ENCODE data around the gene NFIA.
A peak's percentile ranks its signal among the peaks of the same experiment; 100 is the strongest.

The NFIA gene
- 0.29 to 27.9 (median 4.3) reads per million in 18 experiments for total RNA-seq

DNA sequence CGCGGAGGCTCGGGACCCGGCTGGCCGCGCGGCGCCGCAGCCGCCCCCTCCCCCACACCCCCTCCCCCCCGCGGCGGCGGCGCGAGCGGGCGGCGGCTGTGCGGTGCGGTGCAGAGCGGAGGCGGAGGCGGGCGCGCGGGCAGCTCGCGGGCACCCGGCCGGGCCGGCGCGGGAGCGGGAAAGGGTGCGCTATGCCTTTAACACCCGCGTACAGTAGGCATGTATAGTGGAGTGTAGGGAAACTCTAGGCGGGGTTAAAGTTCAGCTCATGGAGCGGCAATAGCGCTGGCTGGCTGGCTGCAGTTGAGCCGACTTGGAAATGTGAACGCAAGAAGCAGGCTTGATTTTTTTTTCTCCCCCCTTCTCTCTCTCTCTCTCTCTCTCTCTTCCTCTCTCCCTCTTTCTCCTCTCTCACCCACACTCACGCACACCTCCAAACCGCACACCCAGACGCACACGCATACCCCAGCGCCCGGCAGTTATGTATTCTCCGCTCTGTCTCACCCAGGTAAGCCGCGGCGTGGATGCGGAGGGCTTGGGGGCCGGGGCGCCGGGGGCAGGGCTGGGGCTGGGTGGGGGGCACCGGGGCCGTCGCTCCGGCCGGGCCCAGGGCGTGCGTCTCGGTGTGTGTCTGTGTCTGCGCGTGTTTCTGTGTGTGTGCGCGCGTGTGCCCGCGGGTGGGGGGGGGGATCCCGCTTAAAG, at the start of gene NFIA:
NFIA (plus strand) TSS at position 251 of the 702 bp plus-strand sequence.
- peak; percentile 51 to 53 for DNase-seq

DNA sequence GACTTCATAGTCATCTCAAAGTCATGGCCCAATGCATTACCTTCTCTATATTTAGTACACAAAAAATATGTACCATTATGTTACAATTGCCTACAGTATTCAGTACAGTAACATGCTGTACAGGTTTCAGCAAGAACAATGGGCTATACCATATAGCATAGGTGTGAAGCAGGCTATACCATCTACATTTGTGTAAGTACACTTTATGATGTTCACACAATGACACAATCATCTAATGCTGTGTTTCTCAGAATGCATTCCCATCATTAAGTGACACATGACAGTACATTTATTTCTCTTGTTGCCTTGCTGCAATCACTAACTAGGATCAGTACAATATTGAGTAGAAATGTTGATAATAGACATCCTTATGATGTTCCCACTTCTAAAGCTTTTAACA, 46.5 kb upstream of the NFIA start:
- DNase-seq, result no peak

DNA sequence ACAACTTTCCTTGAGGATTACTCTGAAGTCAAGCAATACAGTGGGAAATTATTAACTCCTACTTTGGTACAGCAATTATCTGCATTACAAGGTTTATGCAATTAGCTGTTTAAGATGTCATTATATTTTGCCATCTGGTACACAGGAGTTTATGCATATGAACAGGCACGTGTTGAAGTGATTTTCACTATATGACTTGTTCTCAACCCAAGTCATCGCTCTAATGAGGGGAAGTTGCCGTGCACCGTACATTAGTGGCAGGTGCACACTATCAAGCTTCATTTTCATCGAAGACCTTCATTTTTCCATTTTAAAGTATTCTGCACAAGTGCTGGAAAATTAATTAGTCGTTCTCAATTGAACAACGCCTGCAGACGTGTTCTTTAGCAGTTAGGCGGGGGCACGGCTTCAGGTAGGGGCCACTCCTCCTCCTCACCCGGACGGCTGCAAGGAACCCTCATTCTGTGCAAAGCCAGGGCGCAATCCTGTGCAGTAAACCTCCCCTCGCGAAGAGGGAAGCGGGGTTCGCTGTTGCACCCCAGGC, 39.8 kb upstream of the NFIA start:
- no peak for DNase-seq

DNA sequence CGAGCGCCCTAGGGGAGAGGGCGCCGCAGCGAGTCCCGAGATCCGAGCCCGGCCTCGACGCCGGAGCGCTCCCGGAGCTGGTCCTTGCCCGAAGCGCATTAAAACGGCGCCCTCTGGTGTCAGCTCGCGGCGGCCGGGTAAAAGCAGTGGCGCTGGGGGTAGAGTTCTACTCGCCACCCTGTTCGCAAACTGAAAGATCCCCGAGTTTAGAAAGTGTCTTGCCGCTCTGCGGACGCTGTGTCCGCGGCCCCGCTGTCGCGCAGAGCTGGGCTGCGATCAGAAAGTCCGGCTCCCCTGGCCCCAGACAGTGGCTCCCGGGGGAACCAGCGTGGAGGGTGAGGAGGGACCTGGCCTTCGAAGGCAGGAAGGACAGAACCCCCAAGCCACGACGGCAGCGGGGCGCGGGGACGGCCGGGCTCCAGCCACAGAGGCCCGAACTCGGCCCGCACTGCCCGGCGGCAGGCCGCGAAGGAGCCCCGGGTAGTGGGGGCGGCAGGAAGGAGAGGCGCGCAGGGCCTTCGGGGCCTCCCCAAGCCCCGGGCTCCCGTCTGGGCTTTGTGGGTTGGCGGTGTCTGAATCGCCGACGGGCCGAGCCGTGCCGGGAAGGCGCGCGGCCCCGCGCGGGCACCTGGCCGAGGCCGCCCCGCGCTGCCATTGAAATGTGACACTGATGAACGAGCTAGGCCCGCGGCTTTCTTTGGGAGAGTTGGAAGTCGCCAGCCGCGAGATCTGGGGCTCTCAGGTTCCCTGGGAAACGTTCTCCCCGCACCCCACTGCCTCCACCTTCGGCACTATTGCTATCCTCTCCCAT, 39.1 kb upstream of the NFIA start:
- peak; percentile 80 to 83 for DNase-seq

DNA sequence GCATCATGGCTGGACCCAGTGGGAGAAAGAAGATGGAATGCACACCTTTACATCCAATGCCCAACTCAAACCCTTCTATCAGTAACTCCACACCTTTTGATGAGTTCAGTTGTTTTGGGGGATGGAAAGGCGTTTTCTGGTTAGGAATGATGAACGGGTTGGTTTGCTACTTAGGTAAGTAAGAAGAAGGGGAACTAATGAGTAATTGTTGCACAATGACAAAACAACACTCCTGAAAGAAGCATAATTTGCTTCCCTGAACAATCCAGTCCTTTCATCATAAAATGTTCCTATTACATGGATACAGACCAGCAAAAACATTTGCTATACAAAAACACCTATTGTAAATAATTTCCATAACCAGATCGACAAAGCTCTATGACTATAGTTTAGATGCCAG, 35.9 kb upstream of the NFIA start:
- no peak for DNase-seq

DNA sequence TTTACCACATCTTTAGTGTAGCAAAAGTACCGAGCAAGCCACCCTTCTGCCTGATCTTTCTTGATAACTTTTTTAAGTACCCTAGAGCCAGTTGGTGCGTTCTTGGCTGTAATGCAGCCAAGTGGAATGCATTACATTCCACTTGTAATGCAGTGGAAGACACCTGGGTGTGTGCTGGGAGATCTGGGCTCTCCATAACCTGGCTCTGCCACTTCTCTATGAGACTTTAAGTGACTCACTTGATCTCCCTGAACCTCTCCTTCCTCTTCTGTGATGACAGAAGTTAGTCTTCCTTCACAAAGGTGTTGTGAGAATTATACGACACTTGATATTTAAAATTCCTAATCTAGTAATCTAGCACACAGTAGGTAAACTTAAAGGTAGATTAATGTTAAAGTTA, 35.3 kb upstream of the NFIA start:
- no peak for DNase-seq

DNA sequence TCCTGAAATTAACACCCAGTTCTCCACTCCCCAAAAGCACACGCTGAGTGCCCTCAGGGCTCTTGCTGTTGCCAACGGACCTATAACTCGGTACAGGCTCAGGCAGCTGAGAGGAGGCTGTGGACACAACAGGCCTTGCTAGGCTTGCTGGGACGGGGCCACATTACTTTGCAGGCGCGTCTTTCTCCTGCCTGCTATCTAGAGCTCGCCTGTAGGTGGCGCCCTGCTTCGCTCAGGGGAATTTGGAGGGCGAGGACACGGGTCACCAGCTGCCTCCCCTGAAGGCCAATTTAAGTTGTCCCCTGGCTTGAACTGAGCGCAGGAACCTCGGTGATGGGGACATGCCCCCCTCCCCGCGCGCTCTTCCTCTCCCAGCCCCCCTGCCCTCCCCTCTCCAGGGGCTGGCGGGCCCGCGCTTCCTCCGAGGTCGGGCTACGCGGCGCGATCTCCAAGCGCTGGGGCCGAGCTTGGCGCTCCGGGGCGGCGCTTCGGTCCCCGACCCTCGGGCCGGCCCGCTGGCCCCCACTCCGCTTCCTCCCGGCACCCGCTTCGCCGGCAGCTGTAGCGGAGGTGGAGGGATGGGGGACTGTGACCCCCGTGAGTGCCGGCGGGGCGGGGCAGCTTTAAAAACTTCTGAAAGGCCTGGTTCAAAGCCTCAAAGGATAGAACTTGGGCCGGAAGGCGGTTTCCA, 32.4 kb upstream of the NFIA start:
- DNase-seq, result peak; percentile 90 to 91

DNA sequence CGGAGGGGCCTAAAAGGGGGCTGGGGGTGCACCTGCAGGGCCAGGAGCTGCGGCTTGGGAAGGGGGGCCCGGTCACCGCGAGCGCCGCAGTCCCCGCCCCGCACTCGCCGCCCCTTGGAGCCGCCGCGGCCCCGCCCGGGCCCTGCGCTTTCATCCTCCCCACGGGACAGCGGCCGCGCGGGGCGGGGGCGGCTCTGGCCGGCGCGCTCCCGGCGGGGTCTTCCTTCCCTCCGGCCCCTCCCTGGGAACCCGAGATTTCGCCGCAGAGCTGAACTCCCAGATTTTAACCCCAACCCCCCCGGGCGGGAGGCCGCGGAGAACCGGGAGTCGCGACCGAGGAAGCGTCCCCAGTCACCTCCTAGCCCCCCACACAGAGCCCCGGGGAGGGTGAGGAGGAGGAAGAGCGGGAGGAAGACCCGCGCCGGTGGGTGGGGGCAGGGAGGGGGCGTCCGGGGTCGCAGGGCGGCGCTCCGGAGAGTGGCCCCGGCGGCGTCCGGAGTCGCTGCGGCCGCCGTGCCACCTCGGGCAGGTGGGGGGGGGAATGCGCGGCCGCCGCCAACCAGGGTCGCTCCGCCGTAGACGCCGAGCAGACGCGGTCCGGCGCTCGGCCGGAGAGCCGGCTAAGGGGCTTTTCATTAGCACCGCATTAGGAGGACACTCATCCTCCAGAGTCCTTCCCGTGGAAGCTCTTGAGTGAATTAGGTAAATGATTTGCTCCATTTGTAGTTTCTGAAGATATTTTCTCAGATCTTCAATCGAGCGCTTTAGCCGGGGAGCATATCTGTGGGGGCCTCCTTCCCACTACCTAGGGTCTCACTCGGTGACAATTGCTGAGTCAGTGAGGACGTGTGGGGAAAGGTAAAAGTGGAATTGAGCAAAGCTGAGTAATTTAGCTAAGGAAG, 31.6 kb upstream of the NFIA start:
- peak in 1 of 2 donors; percentile 22 for DNase-seq

DNA sequence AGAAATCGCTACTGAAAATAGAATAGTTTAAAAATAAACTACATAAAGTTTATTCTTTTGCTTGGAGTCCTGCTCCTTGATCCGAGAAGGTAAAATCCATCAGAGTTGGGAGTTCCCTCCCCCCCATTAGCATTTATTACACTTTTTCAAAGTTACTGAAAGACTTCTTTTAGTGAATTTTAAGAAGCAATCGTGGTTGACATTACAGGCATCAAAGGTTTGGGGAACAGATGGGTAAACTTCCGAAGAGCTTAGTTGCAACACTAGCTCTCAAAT, 31.0 kb upstream of the NFIA start:
- no peak for DNase-seq

DNA sequence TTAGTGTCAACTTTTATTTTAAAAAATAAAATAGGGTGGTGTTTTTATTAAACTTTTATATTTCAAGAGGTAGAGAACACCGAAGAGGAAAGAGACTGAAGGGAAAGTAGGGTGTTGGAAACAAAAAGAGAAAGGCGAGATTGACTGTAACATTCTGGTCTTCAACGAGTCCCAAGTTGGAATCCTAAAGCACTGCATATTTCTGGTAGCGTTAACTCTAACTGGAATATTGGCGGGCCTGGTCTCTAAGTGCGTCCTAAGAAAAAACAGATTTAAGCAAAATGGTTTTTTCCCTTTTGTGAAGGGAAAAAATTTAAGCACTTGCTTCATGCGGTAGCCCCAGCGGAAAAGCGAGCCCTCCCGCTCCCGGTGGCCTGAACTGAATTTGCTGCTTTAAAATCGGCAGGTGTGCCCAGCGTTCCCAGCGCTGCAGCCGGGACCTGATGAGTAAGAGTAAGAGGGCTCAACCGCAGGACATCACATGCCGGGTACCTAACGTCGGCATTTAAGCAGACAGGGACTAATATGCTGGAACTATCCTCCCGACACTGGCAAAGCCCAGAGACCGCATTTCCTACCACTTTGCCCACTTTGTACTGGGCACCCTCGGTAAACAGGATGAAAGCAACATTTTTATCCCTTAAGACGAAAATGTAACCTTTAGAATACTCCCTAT, 30.5 kb upstream of the NFIA start:
- no peak for DNase-seq

DNA sequence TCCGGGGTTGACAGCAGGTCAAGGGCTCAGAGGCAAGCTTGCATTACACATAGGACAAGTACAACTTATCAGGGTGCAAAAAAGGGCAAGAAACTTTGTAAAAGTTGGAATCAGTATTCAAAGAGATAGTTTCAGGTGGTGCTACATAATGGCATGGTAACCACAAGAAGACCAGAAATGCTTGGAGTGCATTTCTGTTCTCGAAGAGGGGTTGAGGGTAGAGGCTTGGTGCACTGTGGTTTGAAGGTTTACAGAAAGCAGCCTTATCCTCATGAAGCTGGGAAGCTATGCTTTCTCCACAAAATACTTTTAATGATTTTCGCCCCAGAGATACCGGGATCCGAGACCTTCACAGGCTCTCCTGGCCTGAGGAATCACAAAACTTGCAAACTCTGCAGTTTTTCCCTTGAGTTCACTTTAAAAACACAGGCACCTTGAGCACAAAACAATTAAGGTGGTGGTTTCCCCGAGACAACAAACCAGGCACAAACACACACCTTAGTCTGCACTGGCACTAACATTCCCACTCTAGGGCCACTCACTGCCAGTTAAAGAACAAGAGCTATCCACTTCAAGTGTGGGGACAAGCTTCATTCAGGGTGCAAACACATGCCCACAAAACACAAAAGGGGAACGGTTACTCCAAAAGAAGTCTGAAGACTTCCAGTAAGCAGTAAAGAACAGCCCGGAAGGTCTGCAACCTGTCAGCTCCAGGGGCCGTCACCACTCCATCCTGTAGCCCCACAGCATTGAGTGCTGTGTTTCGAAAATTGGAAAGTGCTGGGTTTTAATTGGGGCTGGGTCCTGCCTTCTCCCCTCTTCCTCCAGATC, 29.8 kb upstream of the NFIA start:
- DNase-seq, result no peak

DNA sequence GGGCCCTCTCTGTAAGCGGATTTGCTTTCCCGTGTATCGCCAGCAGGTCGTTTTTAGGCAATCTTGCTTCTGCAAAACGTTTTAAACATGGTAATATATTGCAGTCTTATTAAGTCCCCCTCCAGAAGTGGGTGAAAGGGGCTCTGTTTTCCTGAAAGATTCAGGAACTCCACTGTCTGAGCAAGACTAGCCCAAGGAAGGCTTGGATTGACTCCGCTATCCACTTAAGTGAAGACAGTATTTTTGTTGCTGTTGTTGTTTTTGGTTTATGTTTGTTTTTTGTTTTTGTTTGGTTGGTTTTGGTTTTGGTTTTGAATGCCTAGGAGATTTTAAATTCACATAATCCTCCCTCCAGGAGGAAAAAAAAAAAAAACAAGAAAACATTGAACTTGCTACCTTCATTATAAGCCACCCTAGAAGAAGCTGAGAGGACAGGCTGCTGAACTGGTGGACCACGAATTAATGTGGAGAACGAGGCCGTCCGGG, 29.1 kb upstream of the NFIA start:
- no peak for DNase-seq

DNA sequence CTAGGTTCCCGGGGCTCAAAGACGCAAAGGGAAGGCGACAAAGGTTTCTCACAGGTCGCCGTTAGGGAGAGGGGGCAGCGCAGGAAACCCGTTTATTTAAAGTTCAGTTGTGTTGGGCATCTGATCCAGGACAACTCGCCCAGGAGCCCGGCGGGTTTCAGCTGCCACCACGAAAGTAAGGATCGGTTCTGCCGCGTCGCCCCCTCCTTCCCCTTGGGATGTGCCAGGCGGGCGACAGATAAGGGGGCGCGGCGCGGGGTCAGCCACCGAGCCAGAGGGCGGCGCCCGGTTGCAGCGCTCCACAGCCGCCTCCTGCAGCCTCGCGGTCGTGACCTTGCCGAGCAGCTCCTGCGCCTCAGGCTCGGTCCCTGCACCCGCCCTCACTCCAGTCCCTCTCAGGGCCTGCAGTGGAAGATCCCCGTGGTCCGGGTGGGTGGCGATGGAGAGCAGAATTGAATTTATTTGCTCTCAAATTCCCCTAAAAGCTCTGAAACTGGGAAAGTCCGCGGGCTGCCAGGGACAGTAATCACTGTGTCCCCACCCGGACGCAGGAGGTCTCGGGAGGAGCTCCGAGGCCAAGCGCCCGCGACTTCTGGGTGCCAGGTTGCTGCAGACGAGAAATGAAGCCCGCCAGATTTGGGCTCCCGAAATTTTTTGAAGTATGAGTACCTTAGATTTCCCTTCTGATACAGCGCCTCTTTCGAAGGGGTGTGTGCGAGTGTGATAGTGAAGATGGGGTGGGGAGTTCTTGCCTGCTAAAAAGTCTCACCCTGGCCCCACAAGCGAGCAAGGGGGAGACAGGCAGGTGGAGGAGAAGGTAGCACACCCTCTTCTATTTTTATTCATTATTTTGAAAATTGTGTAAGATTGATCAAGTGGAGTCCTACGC, 28.4 kb upstream of the NFIA start:
- peak in 1 of 2 donors; percentile 23 for DNase-seq

DNA sequence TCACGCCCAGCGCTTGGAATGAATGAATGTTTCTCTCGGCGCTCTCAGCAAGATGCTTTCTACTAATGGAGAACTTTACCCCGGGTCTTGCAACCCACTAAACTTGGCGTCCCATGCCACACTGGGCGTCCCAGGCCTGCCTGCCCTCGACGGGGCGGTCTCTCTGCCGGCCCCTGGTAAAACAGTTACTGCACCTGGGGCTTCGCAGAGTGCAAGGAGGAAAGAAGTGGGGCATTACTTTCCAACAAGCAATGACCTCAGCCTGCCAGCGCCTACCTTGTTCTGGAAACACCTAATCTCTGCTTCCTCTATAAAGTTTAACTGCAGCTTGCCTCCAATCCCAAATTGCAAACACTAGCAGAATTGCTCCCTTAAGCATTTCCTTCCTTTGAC, 27.8 kb upstream of the NFIA start:
- no peak for DNase-seq

DNA sequence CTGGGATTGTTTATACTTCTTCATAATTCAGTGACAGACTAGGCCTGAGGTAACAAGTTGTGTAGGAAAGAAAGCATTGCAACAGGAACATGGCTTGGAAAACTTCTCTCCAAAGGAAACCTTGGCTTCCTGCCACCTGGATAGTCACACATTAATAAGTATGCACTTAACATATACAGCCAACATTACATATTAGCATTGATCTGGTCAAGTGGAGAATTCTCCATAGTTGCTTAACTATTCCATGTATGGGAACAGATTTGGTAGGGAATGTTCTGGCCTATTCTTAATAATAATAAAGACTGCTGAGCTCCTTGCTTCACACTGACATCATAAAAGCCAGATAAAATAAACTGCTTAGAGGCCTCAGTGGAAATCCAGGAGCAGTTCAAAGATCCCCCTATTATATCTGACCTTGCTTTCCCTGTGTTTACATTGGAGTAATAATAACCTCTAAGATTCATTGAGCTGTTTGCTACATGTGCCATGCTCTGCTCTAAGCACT, 27.2 kb upstream of the NFIA start:
- DNase-seq, result no peak

DNA sequence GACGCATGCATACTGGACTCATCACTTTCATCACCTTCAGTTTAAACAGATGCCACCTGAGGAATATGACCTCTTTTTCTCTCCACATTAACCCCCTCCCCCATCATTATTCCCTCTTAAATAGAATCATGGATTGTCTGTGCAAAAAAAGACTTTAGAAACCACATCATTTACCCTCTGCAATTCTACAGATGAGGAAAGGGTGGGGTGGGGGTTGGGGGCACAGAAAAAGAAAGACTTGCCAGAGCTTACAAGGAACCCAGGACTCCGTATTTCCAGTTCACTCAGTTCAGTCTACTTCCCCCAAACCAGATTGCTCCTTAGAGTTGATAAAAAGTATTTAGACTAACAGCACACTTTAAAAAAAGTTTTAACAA, 26.2 kb upstream of the NFIA start:
- no peak for DNase-seq

DNA sequence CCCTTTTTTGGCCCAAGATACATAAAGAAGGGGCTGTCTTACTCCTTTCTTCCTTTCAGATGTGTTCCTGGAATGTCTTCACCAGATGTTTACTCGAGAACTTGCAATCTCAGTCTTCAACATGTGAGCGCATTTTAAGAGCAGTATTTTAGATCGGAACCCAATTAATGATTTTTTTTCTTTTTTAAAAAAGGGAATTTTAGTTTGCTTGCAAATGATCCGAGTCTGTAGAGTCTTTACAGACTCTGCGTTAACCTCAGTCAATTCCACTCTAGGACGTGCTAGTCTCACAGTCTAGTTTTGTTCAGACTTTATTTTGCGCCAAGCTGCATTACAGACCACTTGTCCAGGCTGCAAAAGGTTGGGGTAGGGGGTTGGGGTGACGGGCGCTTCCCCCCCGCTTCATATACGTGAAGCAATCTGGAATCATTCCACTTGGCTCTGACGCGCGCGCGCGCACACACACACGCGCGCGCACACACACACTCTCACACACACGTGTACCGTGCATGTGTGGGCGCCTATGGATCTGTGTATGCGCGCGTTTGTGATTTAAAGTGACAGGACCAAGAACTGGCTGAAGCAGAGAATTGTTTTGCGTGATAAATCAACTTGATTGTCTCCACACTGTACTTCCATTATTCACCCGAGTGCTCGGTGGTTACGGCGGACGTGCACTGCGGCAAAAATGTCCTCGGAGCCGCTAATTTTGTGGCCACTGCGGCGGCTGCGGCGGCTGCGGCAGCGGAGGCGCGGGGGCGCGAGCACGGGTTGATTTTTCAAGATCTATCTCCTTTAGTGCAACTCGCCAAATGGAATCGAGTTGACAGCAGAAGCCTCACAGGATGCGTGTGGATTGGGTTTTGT, 25.6 kb upstream of the NFIA start:
- DNase-seq, result peak; percentile 49 to 58

DNA sequence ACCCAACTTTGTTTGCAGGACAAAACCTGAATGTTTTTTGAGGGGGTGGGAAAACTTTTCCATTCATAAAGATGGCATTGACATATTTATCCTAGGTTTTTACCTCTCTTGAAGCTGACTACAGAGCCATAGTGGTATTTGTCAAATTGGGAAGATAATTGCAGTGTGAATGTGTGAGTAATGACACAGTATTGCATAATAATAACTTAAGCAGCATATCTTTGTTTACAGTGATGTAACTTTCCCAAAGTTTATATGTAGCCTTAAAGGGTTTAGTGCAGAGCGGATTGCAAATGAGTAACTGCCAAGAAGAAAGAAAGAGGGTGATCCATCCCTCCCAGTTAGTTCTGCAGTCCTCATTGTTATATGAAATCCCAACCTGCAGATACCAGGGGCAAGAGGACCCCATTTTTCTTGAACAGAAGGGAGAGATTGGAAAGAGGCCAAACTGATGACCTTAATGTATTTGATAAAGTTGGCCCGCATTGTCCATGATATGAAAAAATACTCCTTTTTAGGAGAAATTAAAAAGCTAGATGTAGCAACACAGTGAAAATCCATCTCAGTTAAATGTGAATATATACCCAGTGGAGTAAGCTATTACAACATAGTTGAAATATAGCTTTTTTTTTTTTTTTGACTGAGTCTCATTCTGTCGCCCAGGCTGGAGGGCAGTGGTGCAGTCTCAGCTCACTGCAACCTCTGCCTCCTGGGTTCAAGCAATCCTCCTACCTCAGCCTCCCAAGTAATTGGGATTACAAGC, 23.7 kb upstream of the NFIA start:
- DNase-seq, result peak; percentile 4 to 61

Measured in inflammatory macrophage (primary cell).